Measurements from ENCODE around the gene SPATA25.

SPATA25 gene

DNA sequence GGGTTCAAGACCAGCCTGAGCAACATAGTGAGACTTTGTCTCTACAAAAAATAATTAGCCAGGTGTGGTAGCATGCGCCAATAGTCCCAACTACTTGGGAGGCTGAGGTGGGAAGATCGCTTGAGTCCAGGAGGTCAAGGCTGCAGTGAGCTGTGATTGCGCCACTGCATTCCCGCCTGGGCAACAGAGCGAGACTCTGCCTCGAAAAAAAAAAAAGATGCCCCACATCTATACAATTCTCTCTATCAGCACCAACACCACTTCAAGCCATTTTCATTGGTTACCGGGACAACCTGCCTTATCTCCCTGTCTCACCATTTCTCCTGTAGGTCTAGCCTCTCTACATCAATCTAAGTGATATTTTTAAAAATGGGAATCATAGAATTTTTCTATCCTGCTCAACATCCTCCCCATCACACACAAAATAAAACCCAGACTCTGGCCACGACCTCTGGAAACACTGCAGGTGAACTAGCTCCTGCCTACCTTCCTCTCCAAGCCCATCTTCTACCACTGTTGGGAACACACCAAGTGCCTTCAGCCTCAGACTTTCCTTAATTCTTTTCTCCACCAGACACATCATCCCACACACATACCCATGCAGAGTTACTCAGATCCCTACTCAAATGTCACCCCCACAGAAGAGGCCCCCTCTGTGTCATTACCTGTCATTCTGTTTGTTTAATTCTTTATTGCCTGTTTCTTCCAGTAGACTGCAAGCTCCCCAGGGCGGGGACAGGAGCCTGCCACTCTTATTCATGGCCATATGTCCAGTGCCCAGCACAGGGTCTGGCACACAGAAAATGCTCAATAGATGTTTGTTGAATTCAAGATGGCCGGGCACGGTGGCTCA, 34.1 kb upstream of the SPATA25 start:
- Histone ChIP-seq H3K9me3 (ENCODE audit: control insufficient read depth, insufficient read depth, low read length) (no peaks in the 10 kb centered on the region), H3K4me1 (ENCODE audit: control insufficient read depth, insufficient read depth, low read length) (peaks cover 2% of the 10 kb centered on the region), H3K36me3 (ENCODE audit: control insufficient read depth, insufficient read depth, low read length) (no peaks in the 10 kb centered on the region), H3K4me3 (ENCODE audit: low read depth, low read length) (no peak overlapping the region), H3K9ac (ENCODE audit: low read depth, low read length) (no peak overlapping the region), H3K27me3 (ENCODE audit: control insufficient read depth, insufficient read depth, low read length) (no peaks in the 10 kb centered on the region)

DNA sequence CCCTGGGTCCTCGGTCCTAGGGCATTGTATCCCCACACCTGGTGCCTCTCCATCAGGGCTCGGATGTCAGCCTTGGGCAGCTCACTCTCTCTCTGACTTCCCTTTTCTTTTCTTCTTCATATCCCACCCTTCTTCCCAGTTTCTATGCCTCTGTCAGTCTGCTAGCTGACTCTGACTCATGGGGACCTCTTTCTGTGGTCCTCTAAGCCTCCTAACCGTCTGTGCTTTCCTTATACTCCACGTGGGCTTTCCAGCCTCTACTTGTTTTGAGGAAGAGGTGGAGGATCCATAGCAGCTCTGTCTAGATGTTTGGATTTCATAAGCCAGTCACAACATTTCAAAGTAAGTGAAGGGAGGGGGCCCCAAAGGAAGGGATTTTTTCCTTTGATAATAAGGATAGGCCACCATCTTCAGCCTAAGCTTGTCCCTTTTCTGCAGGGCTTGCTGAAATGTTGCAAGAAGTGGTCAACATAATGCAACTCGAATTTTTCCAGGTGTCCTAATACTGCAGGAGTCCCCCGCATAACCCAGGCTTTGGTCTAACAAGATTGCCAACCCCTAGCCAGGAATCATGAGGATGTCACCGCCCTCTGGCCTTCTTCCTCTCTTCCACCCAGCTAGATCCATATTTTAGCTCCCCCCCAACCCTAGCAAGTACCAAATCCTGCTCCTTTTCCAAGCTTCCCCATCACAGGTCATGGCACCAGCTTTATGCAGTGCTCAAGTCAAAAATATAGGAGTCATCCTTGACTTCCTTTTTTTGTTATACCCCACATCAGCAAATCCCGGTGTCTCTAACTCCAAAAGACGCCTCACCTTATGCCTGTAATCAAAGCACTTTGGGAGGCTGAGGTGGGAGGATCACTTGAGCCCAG, 33.3 kb upstream of the SPATA25 start:
- Histone ChIP-seq H3K9me3 (ENCODE audit: control insufficient read depth, insufficient read depth, low read length) (no peaks in the 10 kb centered on the region), H3K4me1 (ENCODE audit: control insufficient read depth, insufficient read depth, low read length) (peaks cover 2% of the 10 kb centered on the region), H3K9ac (ENCODE audit: low read depth, low read length) (no peak overlapping the region)

DNA sequence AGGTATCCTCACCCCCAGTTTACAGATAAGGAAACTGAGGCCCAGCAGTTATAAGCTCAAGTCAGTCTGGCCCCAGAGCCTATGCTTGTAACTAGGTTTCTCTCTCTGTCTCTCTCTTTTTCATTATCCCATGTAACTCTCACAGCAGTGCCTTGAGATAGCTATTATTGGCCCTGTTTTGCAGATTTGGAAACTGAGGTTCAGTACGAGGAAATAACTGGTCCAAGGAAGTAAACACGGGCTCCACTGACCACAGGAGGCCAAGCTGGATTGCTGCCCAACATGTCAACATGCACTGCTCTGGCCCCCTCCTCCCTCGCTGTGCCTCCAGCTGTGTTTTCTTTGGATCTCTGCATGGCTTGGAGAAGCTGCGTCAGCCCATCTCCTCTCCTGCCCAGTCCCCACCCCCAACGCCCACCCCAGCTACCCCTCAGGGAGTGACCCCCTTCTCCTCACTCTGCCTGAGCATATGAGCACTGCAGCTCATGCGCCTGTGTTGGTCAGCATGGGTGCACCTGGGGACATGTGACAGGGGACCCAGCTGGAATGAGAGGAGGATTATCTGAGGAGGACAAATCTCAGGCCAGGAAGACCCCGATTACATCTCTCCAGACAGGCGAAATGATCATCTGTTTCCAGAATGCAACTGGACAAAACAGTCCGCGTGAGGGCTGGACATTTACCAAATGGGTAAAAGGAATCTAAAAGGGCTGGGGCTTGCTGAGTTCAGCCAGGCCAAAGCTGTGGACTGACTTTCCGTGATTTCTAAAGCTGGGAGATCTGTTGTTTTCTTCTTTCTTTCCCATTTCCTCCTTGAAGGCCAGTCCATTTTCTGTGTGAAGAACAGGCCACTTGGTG, 32.3 kb upstream of the SPATA25 start:
- Histone ChIP-seq H3K9ac (ENCODE audit: low read depth, low read length) (no peak overlapping the region), H3K27me3 (ENCODE audit: control insufficient read depth, insufficient read depth, low read length) (no peaks in the 10 kb centered on the region), H3K4me3 (ENCODE audit: low read depth, low read length) (no peak overlapping the region), H3K4me1 (ENCODE audit: control insufficient read depth, insufficient read depth, low read length) (no peaks in the 10 kb centered on the region), H3K36me3 (ENCODE audit: control insufficient read depth, insufficient read depth, low read length) (no peaks in the 10 kb centered on the region), H3K9me3 (ENCODE audit: control insufficient read depth, insufficient read depth, low read length) (no peaks in the 10 kb centered on the region)

More for the DNA sequence above, 33.3 kb upstream of the SPATA25 start:
- no peak overlapping the region for H3K4me3 ChIP-seq (ENCODE audit: low read depth, low read length)
- H3K27me3 ChIP-seq (ENCODE audit: control insufficient read depth, insufficient read depth, low read length), result no peaks in the 10 kb centered on the region
- no peaks in the 10 kb centered on the region for H3K36me3 ChIP-seq (ENCODE audit: control insufficient read depth, insufficient read depth, low read length)

DNA sequence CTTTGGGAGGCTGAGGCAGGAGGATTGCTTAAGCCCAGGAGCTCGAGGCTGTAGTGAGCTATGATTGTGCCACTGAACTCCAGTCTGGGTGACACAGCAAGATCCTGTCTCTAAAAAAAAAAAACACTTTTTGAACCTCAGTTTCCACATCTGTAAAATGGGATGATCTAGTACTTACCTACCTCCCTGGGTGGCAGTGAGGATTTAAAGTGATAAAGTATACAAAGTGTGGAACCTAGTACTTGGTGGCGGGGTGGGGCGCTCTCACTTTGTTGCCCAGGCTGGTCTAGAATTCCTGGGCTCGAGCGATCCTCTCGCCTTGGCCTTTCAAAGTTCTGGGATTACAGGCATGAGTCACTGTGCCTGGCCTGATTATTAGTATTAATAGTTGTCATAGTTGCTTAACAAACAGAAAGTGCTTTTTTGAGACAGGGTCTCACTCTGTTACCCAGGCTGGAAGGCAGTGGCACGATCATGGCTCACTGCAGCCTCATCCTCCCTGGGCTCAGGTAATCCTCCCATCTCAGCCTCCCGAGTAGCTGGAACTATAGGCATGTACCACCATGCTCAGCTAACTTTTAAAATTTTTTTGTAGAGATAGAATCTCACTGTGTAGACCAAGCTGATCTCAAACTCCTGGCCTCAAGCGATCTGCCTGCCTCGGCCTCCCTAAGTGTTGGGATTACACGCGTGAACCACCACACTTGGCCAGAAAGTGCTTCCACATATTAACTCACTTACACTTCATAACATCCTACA, 31.5 kb upstream of the SPATA25 start:
- Histone ChIP-seq H3K27me3 (ENCODE audit: control insufficient read depth, insufficient read depth, low read length) (no peaks in the 10 kb centered on the region), H3K36me3 (ENCODE audit: control insufficient read depth, insufficient read depth, low read length) (no peaks in the 10 kb centered on the region), H3K4me3 (ENCODE audit: low read depth, low read length) (no peak overlapping the region), H3K9ac (ENCODE audit: low read depth, low read length) (no peak overlapping the region), H3K4me1 (ENCODE audit: control insufficient read depth, insufficient read depth, low read length) (no peaks in the 10 kb centered on the region), H3K9me3 (ENCODE audit: control insufficient read depth, insufficient read depth, low read length) (no peaks in the 10 kb centered on the region)

DNA sequence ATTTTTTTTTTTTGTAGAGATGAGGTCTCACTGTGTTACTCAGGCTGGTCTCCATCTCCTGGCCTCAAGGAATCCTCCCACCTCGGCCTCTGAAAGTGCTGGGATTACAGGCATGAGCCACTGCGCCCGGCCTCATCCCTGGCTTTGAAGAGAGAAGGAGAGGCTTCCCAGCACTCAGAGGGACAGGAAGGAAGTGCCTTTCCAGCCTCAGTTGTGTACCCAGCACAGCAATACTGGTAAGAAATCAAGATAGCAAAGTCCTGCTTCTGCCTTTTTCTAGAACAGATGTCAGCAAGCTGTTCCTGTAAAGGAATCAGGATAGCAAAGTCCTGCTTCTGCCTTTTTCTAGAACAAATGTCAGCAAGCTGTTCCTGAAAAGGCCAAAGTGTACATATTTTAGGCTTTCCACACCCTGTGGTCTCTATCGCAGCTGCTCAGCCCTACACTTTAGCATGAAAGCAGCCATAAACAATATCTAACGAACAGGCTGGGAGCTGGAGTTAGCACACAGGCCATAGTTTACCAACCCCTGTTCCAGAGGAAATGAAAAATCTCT, 30.8 kb upstream of the SPATA25 start:
- Histone ChIP-seq H3K9ac (ENCODE audit: low read depth, low read length) (no peak overlapping the region), H3K9me3 (ENCODE audit: control insufficient read depth, insufficient read depth, low read length) (no peaks in the 10 kb centered on the region), H3K4me3 (ENCODE audit: low read depth, low read length) (no peak overlapping the region), H3K36me3 (ENCODE audit: control insufficient read depth, insufficient read depth, low read length) (no peaks in the 10 kb centered on the region), H3K27me3 (ENCODE audit: control insufficient read depth, insufficient read depth, low read length) (no peaks in the 10 kb centered on the region), H3K4me1 (ENCODE audit: control insufficient read depth, insufficient read depth, low read length) (no peaks in the 10 kb centered on the region)

DNA sequence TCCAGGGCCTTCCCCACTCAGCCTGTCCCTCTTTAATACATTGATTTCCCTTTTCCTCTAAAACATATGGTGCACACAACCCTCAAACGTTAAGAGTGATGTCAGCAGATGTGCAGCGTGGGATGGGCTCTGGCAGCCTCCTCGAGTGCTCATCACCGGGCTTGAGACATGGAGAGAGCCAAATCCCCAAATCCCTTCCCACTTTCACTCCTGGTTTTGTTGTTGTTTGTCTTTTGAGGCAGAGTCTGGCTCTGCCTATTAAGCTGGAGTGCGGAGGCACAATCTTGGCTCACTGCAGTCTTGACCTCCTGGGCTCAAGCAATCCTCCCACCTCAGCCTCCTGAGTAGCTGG, 30.3 kb upstream of the SPATA25 start:
- H3K9ac ChIP-seq (ENCODE audit: low read depth, low read length), result no peak overlapping the region
- no peak overlapping the region for H3K4me3 ChIP-seq (ENCODE audit: low read depth, low read length)
- H3K27me3 ChIP-seq (ENCODE audit: control insufficient read depth, insufficient read depth, low read length), result no peaks in the 10 kb centered on the region
- H3K9me3 ChIP-seq (ENCODE audit: control insufficient read depth, insufficient read depth, low read length), result no peaks in the 10 kb centered on the region
- H3K36me3 ChIP-seq (ENCODE audit: control insufficient read depth, insufficient read depth, low read length), result no peaks in the 10 kb centered on the region
- no peaks in the 10 kb centered on the region for H3K4me1 ChIP-seq (ENCODE audit: control insufficient read depth, insufficient read depth, low read length)

DNA sequence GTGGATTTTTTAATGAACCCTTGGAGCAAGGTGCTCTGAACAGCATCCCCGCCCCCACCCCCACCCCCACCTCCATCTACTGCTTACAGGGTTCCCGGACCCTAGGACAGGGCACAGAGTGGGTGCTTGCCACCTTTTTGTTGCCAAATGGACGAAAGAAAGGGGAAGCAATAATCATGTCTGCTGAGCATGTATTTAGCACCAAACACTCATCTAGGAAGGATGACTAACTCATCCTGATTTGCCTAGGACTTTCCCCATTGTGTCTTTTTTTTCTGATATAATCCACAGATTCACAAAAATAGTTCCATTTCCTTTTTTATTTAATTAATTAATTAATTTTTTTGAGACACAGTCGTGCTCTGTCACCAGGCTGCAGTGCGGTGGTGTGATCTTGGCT, 25.7 kb upstream of the SPATA25 start:
- no peak overlapping the region for H3K4me3 ChIP-seq (ENCODE audit: low read depth, low read length)
- H3K36me3 ChIP-seq (ENCODE audit: control insufficient read depth, insufficient read depth, low read length), result peaks cover 4% of the 10 kb centered on the region
- peaks cover 3% of the 10 kb centered on the region for H3K27me3 ChIP-seq (ENCODE audit: control insufficient read depth, insufficient read depth, low read length)
- no peak overlapping the region for H3K9ac ChIP-seq (ENCODE audit: low read depth, low read length)
- no peaks in the 10 kb centered on the region for H3K9me3 ChIP-seq (ENCODE audit: control insufficient read depth, insufficient read depth, low read length)
- H3K4me1 ChIP-seq (ENCODE audit: control insufficient read depth, insufficient read depth, low read length), result peaks cover 3% of the 10 kb centered on the region

DNA sequence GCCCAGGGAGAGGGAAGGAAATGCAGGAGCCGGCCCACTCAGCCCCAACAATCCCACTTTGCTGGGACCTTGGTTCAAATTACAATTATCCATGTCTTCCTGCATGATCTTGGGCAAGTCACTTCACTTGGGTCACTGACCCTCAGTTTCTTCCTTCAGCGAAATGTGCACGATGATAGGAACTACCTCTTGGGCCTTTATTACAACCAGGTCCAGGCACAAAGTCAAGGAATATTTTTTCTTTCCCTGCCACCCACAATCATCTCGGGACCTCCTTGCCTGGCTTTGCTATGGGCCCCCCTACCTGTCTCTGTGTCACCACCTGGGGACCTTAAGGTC, 24.9 kb upstream of the SPATA25 start:
- H3K9ac ChIP-seq (ENCODE audit: low read depth, low read length), result no peak overlapping the region
- H3K27me3 ChIP-seq (ENCODE audit: control insufficient read depth, insufficient read depth, low read length), result peaks cover 3% of the 10 kb centered on the region
- H3K9me3 ChIP-seq (ENCODE audit: control insufficient read depth, insufficient read depth, low read length), result no peaks in the 10 kb centered on the region
- H3K4me1 ChIP-seq (ENCODE audit: control insufficient read depth, insufficient read depth, low read length), result peaks cover 3% of the 10 kb centered on the region
- peaks cover 10% of the 10 kb centered on the region for H3K36me3 ChIP-seq (ENCODE audit: control insufficient read depth, insufficient read depth, low read length)
- H3K4me3 ChIP-seq (ENCODE audit: low read depth, low read length), result peak overlapping the region; percentile 85

DNA sequence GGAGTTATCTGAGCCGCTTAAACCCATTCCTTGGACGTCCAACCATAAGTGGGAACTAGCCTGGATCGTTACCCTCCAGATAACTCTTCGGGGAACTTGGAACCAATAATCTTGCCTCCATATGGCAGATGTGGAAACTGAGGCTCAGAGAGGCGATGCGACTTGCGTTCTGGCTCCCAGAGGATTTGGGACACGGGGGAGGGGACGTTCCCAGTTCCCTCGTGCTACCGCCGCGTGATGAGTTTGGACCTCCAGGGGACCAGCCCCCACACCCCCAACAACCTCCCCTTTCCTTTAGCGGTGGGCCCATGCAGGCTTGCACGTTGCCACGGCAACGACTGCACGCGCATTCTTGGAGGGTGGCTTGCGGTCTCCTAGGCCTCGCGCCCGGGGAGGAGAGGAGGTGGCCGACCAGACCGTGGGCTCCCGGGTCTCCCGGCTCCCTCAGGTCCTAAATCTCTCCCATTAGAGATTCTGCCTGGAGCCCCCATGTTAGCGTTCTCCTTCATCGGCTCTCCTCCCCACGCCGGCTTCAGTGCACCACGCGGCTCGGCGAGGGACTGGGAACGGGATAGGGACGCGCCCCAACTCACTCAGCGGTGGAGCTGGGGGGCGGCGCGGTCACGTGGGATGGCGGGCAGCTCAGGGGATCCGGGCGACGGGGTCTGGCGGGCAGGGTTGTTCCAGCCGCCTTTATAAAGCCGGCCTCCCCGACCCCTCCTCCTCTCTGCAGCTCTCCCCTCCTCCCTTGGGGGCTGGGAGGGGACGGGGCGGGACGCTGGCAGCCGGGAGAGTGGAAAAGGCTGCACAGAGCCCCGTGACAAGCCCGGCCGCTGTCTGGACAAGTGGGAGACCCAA, 24.3 kb upstream of the SPATA25 start, which contains the start of gene PLTP:
TSS of gene PLTP (minus strand) at position 670 of the 858 bp plus-strand sequence. CDS start 703 bp downstream, outside the sequence.
- Histone ChIP-seq H3K27me3 (ENCODE audit: control insufficient read depth, insufficient read depth, low read length) (peaks cover 3% of the 10 kb centered on the region), H3K4me1 (ENCODE audit: control insufficient read depth, insufficient read depth, low read length) (peaks cover 3% of the 10 kb centered on the region), H3K9ac (ENCODE audit: low read depth, low read length) (peak within 1 kb of the TSS; percentile 79), H3K9me3 (ENCODE audit: control insufficient read depth, insufficient read depth, low read length) (no peaks in the 10 kb centered on the region), H3K4me3 (ENCODE audit: low read depth, low read length) (peak within 1 kb of the TSS; percentile 85), H3K36me3 (ENCODE audit: control insufficient read depth, insufficient read depth, low read length) (peaks cover 12% of the 10 kb centered on the region)
